ENCODE measurements around the gene STX5. TPM values are rescaled to one million over a fixed set of nuclear protein-coding genes. Genes with fewer than 3 reads are reported as not detected.

The STX5 gene
- total and polyA plus RNA-seq, 9 of the 15 experiments (the other 6 are each of a cell fraction or from before 2014, with no cell fraction given) = 2.8 to 28.6 (median 23.7) TPM

DNA sequence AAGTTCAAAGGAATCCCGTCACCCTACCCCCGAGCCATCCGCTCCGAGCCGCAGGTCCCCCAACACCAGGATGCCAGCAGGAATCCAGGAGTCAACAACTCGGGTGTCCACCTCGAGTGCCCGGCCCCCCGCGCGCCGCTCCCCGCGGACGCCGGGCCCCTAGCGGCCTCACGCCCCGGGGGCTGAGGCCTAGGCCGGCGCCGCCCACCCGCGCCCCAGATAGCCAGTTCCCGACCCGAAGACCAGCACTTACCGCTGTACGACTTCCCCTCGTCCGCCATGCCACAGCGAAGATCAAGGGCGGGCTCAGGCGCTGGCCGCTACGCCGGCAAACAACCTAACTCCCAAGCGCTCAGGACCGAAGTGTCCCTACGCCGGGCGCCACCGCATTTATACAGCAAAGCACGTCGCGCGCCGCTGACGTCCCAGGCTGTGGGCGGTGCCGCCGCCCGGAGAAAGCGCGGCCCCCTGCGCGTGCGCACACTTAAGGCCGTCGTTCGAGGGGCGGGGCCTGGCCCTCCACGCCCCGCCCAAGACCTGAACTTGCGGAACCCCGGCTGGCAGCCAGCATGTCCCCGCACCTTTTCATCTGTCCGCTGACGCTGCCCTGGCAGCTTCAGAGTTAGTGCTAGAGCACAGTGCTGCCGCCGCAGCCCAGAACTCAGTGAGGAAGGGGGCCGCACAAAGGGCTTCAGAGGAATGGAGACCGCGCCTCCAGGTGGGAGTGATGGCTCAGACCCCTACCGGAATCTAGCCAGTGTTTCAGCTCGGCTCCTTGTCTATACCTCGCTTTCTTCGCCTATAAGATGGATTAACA, 26.6 kb downstream of the STX5 start, which contains the start of gene NXF1 (continued):
- TF ChIP-seq TARDBP (IDR thresholded peaks at IDR 0.05) = peak; percentile 57; the same call in 1 of the 2 replicates
- peak; percentile 99 for TF ChIP-seq CREB1 (IDR thresholded peaks at IDR 0.05)
- peak; percentile 99 for TF ChIP-seq CREB1 (CRISPR knock-in tag; IDR thresholded peaks at IDR 0.05)
- no peak for TF ChIP-seq NR4A1 (CRISPR knock-in tag; IDR thresholded peaks at IDR 0.05)
- TF ChIP-seq NR4A1 (tag; IDR thresholded peaks at IDR 0.05) = 0 out of 2 replicates have a peak, but pooled peaks have one; percentile 23
- TF ChIP-seq RBFOX2 (IDR thresholded peaks at IDR 0.05; ENCODE audit: low read depth, low read length) = peak; percentile 100
- peak; percentile 94 for TF ChIP-seq RBBP5 (IDR thresholded peaks at IDR 0.05; ENCODE audit: borderline replicate concordance, insufficient read depth, low read length, poor library complexity, severe bottlenecking)
- 0 out of 2 replicates have a peak, but pooled peaks have one; percentile 25 for TF ChIP-seq GABPA (tag; conservative IDR thresholded peaks at IDR 0.05; ENCODE audit: low read depth)
- TF ChIP-seq SRF (CRISPR knock-in tag; IDR thresholded peaks at IDR 0.05) = peak in 1 of 2 experiments; percentile 79; a peak in 1 of 4 replicates
- 0 out of 2 replicates have a peak, but pooled peaks have one; percentile 96 for TF ChIP-seq RBM14 (IDR thresholded peaks at IDR 0.05; ENCODE audit: borderline replicate concordance, insufficient read depth, low read depth, low read length)
- no peak for TF ChIP-seq FOXA1 (IDR thresholded peaks at IDR 0.05; ENCODE audit: borderline replicate concordance)
- TF ChIP-seq, protein P1, sequence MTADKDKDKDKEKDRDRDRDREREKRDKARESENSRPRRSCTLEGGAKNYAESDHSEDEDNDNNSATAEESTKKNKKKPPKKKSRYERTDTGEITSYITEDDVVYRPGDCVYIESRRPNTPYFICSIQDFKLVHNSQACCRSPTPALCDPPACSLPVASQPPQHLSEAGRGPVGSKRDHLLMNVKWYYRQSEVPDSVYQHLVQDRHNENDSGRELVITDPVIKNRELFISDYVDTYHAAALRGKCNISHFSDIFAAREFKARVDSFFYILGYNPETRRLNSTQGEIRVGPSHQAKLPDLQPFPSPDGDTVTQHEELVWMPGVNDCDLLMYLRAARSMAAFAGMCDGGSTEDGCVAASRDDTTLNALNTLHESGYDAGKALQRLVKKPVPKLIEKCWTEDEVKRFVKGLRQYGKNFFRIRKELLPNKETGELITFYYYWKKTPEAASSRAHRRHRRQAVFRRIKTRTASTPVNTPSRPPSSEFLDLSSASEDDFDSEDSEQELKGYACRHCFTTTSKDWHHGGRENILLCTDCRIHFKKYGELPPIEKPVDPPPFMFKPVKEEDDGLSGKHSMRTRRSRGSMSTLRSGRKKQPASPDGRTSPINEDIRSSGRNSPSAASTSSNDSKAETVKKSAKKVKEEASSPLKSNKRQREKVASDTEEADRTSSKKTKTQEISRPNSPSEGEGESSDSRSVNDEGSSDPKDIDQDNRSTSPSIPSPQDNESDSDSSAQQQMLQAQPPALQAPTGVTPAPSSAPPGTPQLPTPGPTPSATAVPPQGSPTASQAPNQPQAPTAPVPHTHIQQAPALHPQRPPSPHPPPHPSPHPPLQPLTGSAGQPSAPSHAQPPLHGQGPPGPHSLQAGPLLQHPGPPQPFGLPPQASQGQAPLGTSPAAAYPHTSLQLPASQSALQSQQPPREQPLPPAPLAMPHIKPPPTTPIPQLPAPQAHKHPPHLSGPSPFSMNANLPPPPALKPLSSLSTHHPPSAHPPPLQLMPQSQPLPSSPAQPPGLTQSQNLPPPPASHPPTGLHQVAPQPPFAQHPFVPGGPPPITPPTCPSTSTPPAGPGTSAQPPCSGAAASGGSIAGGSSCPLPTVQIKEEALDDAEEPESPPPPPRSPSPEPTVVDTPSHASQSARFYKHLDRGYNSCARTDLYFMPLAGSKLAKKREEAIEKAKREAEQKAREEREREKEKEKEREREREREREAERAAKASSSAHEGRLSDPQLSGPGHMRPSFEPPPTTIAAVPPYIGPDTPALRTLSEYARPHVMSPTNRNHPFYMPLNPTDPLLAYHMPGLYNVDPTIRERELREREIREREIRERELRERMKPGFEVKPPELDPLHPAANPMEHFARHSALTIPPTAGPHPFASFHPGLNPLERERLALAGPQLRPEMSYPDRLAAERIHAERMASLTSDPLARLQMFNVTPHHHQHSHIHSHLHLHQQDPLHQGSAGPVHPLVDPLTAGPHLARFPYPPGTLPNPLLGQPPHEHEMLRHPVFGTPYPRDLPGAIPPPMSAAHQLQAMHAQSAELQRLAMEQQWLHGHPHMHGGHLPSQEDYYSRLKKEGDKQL (CRISPR knock-in tag; IDR thresholded peaks at IDR 0.05; ENCODE audit: borderline replicate concordance) = peak; percentile 86; the same call in 1 of the 2 replicates
- TF ChIP-seq MBD2 (IDR thresholded peaks at IDR 0.05; ENCODE audit: borderline replicate concordance, low read depth) = peak; percentile 95
- TF ChIP-seq ZNF76 (CRISPR knock-in tag; IDR thresholded peaks at IDR 0.05; ENCODE audit: borderline replicate concordance) = 0 out of 2 replicates have a peak, but pooled peaks have one; percentile 22
- peak; percentile 84 for TF ChIP-seq ZBTB17 (CRISPR knock-in tag; IDR thresholded peaks at IDR 0.05)
- peak; percentile 88 for TF ChIP-seq GABPB1 (CRISPR knock-in tag; IDR thresholded peaks at IDR 0.05)
- peak; percentile 76 for TF ChIP-seq EP400 (IDR thresholded peaks at IDR 0.05)
- TF ChIP-seq MAFG (tag; conservative IDR thresholded peaks at IDR 0.05) = no peak
- TF ChIP-seq ZKSCAN3 (CRISPR knock-in tag; IDR thresholded peaks at IDR 0.05) = no peak
- TF ChIP-seq BHLHE40 (IDR thresholded peaks at IDR 0.05; ENCODE audit: low read length) = peak; percentile 70
- peak; percentile 77 for TF ChIP-seq NFIC (IDR thresholded peaks at IDR 0.05)
- TF ChIP-seq SIN3A (IDR thresholded peaks at IDR 0.05; ENCODE audit: borderline replicate concordance in 2 of 2, control insufficient read depth in 1 of 2, low read depth in 2 of 2, low read length in 2 of 2) = peak; percentile 84 to 94; a peak in 3 of 4 replicates
- no peak for TF ChIP-seq STAT5A (IDR thresholded peaks at IDR 0.05; ENCODE audit: borderline replicate concordance, low read length)
- peak; percentile 65 for TF ChIP-seq NEUROD1 (IDR thresholded peaks at IDR 0.05; ENCODE audit: borderline replicate concordance, low read depth, low read length, partially characterized antibody)

Data from K562 (cell line).